ENCODE results near the gene C16orf95. TPM values are rescaled to one million over a fixed set of nuclear protein-coding genes. Genes with fewer than 3 reads are reported as not detected.

C16orf95 gene
- total RNA-seq, 3 donors from 2014 or later (not counting 1 experiment from before 2014, with no cell fraction given) = 1.6 to 4.1 (median 2.7) TPM

GRCh38 chr16:87336434-87337240 is 19.4 kb upstream of the C16orf95 start:
- H3K36me3 Mint-ChIP-seq = no peaks in the 10 kb centered on the region
- H3K4me1 Mint-ChIP-seq = peaks cover 8 to 11% of the 10 kb centered on the region in 2 donors
- H3K9me3 Mint-ChIP-seq = no peaks in the 10 kb centered on the region
- Histone ChIP-seq H3K4me1 (ENCODE audit: control insufficient read depth, insufficient read depth, low read length) (peaks cover 5% of the 10 kb centered on the region), H3K27me3 (ENCODE audit: control insufficient read depth, insufficient read depth, low read length) (no peaks in the 10 kb centered on the region), H3K9me3 (ENCODE audit: control insufficient read depth, insufficient read depth, low read length) (no peaks in the 10 kb centered on the region), H3K36me3 (ENCODE audit: control insufficient read depth, insufficient read depth, low read length) (peaks cover 30% of the 10 kb centered on the region), H3K27ac (ENCODE audit: low read length) (no peak overlapping the region), H3K4me3 (ENCODE audit: low read length) (no peak overlapping the region)
- WGBS (ENCODE audit: insufficient coverage) = 75% methylated on average over 19 of the region's 19 CpGs
- H3K27me3 Mint-ChIP-seq (ENCODE audit: low read depth in 2 of 2) = no peaks in the 10 kb centered on the region
- TF ChIP-seq, protein P1, sequence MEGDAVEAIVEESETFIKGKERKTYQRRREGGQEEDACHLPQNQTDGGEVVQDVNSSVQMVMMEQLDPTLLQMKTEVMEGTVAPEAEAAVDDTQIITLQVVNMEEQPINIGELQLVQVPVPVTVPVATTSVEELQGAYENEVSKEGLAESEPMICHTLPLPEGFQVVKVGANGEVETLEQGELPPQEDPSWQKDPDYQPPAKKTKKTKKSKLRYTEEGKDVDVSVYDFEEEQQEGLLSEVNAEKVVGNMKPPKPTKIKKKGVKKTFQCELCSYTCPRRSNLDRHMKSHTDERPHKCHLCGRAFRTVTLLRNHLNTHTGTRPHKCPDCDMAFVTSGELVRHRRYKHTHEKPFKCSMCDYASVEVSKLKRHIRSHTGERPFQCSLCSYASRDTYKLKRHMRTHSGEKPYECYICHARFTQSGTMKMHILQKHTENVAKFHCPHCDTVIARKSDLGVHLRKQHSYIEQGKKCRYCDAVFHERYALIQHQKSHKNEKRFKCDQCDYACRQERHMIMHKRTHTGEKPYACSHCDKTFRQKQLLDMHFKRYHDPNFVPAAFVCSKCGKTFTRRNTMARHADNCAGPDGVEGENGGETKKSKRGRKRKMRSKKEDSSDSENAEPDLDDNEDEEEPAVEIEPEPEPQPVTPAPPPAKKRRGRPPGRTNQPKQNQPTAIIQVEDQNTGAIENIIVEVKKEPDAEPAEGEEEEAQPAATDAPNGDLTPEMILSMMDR (IDR thresholded peaks at IDR 0.05) = no peak
- intact Hi-C loops (cut with micrococcal nuclease) = no loop called here
- H3K27ac Mint-ChIP-seq = peak overlapping the region in 1 of 2 donors; percentile 34
- ATAC-seq = no peak
- no peak overlapping the region for H3K4me3 Mint-ChIP-seq
- no peak for DNase-seq

DNA sequence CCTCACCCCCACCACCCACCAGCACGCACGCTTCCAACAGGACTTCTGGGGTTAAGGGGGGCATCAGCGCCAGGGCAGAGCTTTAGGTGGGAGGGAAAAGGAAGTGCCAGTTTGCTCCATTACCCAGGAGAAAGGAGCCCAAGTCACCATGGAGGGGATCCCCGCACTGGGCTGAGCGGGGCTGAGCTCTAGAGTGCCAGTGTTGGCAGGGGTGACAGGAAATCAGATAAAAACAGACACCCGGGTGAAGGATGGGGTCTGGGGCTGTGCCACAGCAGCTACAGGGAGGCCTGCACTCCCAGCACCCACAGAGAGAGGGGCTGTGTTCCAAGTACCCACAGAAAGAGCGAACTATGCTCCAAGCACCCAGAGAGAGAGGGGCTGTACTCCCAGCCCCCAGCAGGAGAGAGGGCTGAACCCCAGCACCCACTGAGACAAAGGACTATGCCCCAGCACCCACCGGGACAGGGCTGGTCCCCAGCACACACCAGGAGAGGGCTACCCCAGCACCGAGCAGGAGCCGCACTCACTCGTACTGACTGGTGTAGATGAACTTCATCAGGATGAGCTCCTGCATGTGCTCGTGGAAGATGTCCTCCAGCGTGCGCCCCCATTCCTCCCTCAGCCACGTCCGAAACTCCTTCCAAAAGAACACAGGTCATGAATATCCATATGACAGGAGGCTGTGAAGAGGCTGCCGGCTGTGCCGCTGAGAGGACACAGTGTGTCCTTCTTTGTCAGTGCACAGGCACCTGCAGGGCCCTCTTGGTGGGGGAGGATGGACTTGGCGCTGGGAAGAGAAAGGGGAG is 18.6 kb upstream of the C16orf95 start:
- TF ChIP-seq, protein P1 (IDR thresholded peaks at IDR 0.05) = no peak
- Mint-ChIP-seq H3K27me3 (ENCODE audit: low read depth in 2 of 2) (no peaks in the 10 kb centered on the region), H3K27ac (no peak overlapping the region), H3K36me3 (no peaks in the 10 kb centered on the region), H3K4me1 (peaks cover 8 to 11% of the 10 kb centered on the region in 2 donors), H3K9me3 (no peaks in the 10 kb centered on the region), H3K4me3 (no peak overlapping the region)
- H3K36me3 ChIP-seq (ENCODE audit: control insufficient read depth, insufficient read depth, low read length) = peaks cover 36% of the 10 kb centered on the region
- no peak overlapping the region for H3K27ac ChIP-seq (ENCODE audit: low read length)
- no peak overlapping the region for H3K4me3 ChIP-seq (ENCODE audit: low read length)
- no peaks in the 10 kb centered on the region for H3K9me3 ChIP-seq (ENCODE audit: control insufficient read depth, insufficient read depth, low read length)
- H3K4me1 ChIP-seq (ENCODE audit: control insufficient read depth, insufficient read depth, low read length) = peaks cover 5% of the 10 kb centered on the region
- no peak for DNase-seq
- no peaks in the 10 kb centered on the region for H3K27me3 ChIP-seq (ENCODE audit: control insufficient read depth, insufficient read depth, low read length)
- intact Hi-C loops (cut with micrococcal nuclease) = no loop called here
- no peak for ATAC-seq
- 85% methylated on average over 17 of the region's 19 CpGs for WGBS (ENCODE audit: insufficient coverage)

- H3K4me3 ChIP-seq (ENCODE audit: low read length) = no peak overlapping the region
- H3K27me3 ChIP-seq (ENCODE audit: control insufficient read depth, insufficient read depth, low read length) = no peaks in the 10 kb centered on the region
- intact Hi-C loops (cut with micrococcal nuclease) = no loop called here
- H3K4me1 ChIP-seq (ENCODE audit: control insufficient read depth, insufficient read depth, low read length) = peaks cover 5% of the 10 kb centered on the region
- DNase-seq = no peak
- Mint-ChIP-seq H3K27ac (no peak overlapping the region), H3K36me3 (no peaks in the 10 kb centered on the region), H3K27me3 (ENCODE audit: low read depth in 2 of 2) (no peaks in the 10 kb centered on the region), H3K4me1 (peaks cover 8 to 11% of the 10 kb centered on the region in 2 donors), H3K4me3 (no peak overlapping the region), H3K9me3 (no peaks in the 10 kb centered on the region)
- peaks cover 45% of the 10 kb centered on the region for H3K36me3 ChIP-seq (ENCODE audit: control insufficient read depth, insufficient read depth, low read length)
- no peak for ATAC-seq
- H3K9me3 ChIP-seq (ENCODE audit: control insufficient read depth, insufficient read depth, low read length) = no peaks in the 10 kb centered on the region
- TF ChIP-seq, protein P1 (IDR thresholded peaks at IDR 0.05) = no peak
- 92% methylated on average over 28 of the region's 29 CpGs for WGBS (ENCODE audit: insufficient coverage)
- H3K27ac ChIP-seq (ENCODE audit: low read length) = no peak overlapping the region
These were observed 17.7 kb upstream of the C16orf95 start for GRCh38 chr16:87334651-87335624.
